ENCODE measurements around the gene AGBL1. TPM values are rescaled to one million over a fixed set of nuclear protein-coding genes. Genes with fewer than 3 reads are reported as not detected.

The AGBL1 gene
- total RNA-seq, 1 donor from 2014 or later = 0.07 TPM

GRCh38 chr15:86284635-86285034 lies 205.0 kb downstream of the AGBL1 start:
- Mint-ChIP-seq H3K36me3 (no peaks in the 10 kb centered on the region), H3K4me1 (ENCODE audit: unreplicated experiment) (no peaks in the 10 kb centered on the region), H3K27me3 (peaks cover 3% of the 10 kb centered on the region), H3K9me3 (no peaks in the 10 kb centered on the region), H3K27ac (no peak overlapping the region), H3K4me3 (no peak overlapping the region)
- DNase-seq (ENCODE audit: extremely low spot score, unreplicated experiment) = no peak
- TF ChIP-seq CTCF (conservative IDR thresholded peaks at IDR 0.05) = no peak

DNA sequence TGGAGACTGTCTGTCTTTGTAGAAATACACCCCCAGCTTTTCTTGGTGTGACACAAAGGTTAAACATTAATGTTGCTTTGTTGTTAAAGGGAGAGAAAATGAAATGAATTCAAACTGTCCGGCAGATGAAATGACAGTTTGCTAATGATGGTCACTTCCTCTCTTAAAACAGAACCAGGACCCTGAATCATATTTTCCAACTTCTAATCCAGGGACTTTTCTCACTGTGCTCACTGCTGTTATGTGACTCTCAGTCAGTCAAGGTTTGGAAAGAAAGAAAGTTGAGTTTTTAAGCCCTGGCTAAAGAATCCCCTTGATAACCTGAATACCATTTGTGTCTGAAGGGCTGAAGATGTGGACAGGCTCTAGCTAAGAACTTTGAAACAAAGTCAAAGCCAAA lies 215.8 kb downstream of the AGBL1 start:
- TF ChIP-seq CTCF (conservative IDR thresholded peaks at IDR 0.05) = no peak
- H3K4me1 Mint-ChIP-seq (ENCODE audit: unreplicated experiment) = no peaks in the 10 kb centered on the region
- H3K27ac Mint-ChIP-seq = no peak overlapping the region
- H3K27me3 Mint-ChIP-seq = peaks cover 12% of the 10 kb centered on the region
- no peaks in the 10 kb centered on the region for H3K36me3 Mint-ChIP-seq
- DNase-seq (ENCODE audit: extremely low spot score, unreplicated experiment) = no peak
- no peak overlapping the region for H3K4me3 Mint-ChIP-seq
- H3K9me3 Mint-ChIP-seq = no peaks in the 10 kb centered on the region

GRCh38 chr15:86296769-86297168 lies 217.1 kb downstream of the AGBL1 start:
- Mint-ChIP-seq H3K9me3 (no peaks in the 10 kb centered on the region), H3K27ac (no peak overlapping the region), H3K4me3 (no peak overlapping the region), H3K36me3 (no peaks in the 10 kb centered on the region), H3K27me3 (peaks cover 12% of the 10 kb centered on the region), H3K4me1 (ENCODE audit: unreplicated experiment) (no peaks in the 10 kb centered on the region)
- no peak for TF ChIP-seq CTCF (conservative IDR thresholded peaks at IDR 0.05)
- no peak for DNase-seq (ENCODE audit: extremely low spot score, unreplicated experiment)

GRCh38 chr15:86300390-86301125 lies 220.9 kb downstream of the AGBL1 start:
- Mint-ChIP-seq H3K27ac (no peak overlapping the region), H3K36me3 (no peaks in the 10 kb centered on the region), H3K4me1 (ENCODE audit: unreplicated experiment) (no peaks in the 10 kb centered on the region), H3K27me3 (peaks cover 16% of the 10 kb centered on the region), H3K9me3 (no peaks in the 10 kb centered on the region), H3K4me3 (no peak overlapping the region)
- no peak for TF ChIP-seq CTCF (conservative IDR thresholded peaks at IDR 0.05)
- no peak for DNase-seq (ENCODE audit: extremely low spot score, unreplicated experiment)

GRCh38 chr15:86311568-86312280 lies 232.1 kb downstream of the AGBL1 start:
- H3K4me3 Mint-ChIP-seq = no peak overlapping the region
- H3K27ac Mint-ChIP-seq = no peak overlapping the region
- H3K9me3 Mint-ChIP-seq = no peaks in the 10 kb centered on the region
- TF ChIP-seq CTCF (conservative IDR thresholded peaks at IDR 0.05) = no peak
- H3K4me1 Mint-ChIP-seq (ENCODE audit: unreplicated experiment) = peaks cover 6% of the 10 kb centered on the region
- DNase-seq (ENCODE audit: extremely low spot score, unreplicated experiment) = no peak
- H3K27me3 Mint-ChIP-seq = peaks cover 32% of the 10 kb centered on the region
- H3K36me3 Mint-ChIP-seq = no peaks in the 10 kb centered on the region

Measured in type B pancreatic cell (in vitro differentiated cells).